ENCODE measurements around the gene ELOVL6.
A peak's percentile ranks its signal among the peaks of the same experiment; 100 is the strongest.
"Not testable (repeated sequence)": the region's sequence is repeated elsewhere in the genome, so short reads cannot be mapped to it uniquely, and the experiment has no call there.

Gene ELOVL6

DNA sequence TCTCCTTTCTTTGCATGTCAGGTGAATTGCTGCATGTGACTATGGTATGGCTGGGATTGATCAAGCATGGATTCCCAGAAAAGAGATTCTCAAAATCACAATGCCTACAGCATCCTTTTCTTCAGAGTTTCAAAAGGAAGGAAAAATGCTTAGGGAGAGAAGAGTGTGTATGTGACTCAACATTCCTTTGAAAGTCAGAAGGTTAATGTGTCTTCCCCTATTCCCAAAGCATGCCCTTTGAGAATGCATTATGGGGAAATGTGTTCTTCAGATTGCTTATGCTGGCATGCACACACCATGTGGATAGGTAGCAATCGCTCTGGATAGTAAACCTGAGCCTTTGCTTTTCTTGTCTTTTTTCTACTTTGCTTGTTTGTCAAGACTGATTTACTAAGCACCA lies 78.5 kb downstream of the ELOVL6 start:
- DNase-seq: no peak

DNA sequence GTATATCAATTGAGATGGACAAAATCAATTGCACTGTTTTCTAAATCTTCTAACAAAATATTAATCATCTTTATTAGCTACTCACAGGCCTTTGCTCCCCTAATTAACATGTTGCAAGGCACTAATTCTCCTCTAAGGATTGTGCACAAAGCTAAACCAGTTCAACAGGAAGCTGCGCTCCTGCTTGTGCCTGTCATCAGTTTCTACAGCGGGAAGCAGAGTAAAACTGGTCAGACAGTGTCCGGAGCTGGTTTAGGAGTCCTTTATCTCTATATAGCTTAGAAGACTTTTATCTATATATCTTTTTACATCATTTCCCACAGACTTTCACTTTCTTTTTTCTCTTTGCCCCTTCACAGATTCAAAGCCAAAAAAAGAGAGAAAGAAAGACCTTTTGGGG lies 79.1 kb downstream of the ELOVL6 start:
- DNase-seq: no peak

DNA sequence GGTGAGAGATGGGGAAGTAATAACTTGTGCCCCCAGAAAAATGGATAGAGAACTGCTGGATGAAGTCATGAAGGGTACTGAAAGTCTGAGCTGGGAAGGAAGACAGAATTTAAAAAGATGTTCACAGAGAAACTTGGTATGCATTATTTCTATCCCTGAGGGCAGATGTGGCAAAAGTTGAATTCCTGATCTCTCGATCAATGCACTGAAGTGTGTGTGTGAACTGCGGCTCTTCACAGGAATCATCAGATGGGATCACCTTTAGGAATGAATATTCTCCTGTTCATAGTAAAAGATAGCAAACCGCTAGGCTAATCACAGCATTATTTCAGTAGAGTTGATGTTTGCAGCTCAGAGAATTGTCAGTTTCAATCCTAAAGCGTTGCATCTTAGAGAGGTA lies 86.4 kb downstream of the ELOVL6 start:
- no peak for DNase-seq

DNA sequence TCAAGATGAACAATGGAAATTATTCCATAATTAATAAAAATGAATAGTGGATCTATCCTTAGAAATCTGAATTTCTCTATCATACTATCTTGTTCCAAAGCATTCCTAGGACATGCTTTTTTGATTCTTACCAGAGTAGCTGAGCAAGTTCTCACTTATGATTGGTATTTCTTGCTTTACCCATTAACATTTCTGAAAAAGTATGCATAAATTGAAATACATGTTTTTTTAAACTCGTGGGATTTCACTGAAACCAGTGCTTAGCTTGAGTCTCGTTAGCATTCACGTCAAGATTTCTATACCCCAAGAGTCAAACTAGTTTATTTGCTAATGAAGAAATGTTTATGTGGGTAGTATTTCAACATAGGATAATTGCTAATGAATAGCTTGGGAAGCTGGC lies 89.0 kb downstream of the ELOVL6 start:
- no peak for DNase-seq

DNA sequence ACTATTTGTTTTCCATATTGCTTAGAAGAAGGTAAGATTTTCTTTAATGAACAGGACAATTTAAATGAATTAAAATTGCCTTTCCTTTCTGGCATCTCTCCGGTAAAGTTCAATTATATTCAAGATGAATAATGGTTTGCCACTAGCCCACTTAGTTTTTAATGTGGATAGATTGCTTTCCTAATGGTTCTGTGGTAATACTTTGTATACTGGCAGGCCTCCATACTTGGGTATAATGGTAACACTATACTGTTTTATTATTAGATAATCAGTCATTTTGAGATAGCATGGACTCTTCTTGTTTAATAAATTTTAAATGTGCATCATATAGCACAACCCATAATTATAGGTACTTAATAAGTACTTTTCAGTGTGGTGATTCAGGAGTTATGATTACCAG lies 89.5 kb downstream of the ELOVL6 start:
- DNase-seq: no peak

DNA sequence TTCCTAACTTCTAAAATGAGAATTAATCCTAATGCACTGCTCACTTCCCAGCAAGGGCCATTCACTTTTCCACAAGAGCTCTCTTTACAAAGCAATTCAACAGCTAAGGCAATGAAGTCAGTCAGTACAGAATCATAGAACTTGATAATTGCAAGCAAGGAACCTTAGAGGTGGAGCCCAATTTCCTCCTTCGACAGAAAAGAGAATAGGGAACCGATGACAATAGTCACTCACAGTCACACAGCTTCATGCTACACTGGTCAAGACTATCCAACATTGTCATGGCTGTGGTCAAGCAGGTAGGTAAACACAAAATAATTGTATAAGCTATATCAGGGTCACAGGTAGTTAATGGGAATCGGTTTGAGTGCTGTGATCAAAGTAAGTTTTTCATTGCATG lies 90.0 kb downstream of the ELOVL6 start:
- DNase-seq: no peak

DNA sequence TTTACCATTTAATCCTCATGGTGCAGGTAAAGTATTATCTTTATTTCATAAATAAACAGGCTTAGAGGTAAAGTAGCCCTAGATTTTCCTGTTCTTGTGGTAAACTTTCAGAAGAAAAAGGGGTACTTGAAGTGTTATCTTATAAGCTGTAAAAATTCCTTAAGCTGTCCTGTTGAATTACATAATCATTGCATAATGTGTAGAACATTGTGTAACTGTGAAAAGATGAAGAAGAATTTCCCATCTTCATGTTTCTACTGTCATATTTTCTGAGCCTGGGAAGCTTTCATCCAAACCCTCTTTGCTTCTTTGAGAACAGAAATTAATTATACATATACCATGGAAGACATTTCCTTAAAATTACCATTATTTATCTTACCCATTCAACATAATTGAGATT lies 90.5 kb downstream of the ELOVL6 start:
- DNase-seq: no peak

DNA sequence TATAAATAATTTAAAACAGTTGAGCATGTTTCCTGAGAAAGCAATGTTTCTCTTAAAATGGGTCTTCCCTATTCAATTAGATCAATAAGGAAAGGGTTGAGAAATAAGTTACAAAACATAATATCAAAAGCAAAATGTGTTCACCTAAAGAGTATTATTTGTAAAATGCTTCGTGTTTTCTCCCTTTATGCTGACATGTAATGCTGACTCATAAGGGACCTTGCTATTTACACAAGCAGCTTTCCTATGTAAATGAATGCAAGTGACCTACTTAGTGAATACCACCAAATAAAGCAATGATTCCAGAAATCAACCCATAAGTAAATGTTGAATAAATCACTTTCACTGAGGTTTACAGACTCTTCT lies 91.5 kb downstream of the ELOVL6 start:
- DNase-seq: no peak

DNA sequence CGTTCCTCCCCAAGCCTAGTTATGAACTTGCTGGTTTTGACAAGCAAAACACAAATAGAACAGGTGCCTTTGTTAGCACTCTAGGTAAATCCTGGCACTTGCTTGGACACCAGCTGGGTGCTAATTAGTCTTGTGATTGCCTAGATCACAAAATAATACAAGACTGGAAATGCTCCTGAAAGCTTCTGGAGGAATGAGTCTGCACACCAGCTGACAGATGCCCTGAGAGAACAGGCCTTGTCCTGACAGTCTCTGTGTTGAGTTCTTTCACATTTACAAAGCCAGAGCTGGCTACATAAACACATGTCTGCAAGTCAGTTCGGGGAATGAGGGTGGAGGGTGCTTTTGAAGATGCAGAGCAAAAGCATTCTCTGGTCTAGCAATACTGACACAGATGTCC lies 93.8 kb downstream of the ELOVL6 start:
- DNase-seq: no peak

DNA sequence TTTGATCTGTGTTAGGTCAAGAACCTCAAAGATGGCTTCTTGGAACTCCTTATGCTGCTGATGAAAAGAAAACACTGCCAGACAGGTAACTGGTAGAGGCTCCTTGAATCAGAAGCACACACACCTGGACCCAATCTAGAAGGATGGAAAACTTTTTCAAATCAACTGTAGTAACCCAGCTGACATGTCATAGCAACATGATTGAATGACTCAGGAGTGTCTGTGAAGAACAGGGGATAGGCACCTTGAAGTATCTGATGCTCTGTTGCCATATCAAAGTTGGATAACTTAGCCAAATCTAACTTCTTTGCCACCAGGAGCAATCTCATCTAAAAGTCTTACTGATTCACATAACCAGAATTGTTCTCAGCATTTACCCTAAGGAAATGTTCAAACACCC lies 98.8 kb downstream of the ELOVL6 start:
- no peak for DNase-seq

DNA sequence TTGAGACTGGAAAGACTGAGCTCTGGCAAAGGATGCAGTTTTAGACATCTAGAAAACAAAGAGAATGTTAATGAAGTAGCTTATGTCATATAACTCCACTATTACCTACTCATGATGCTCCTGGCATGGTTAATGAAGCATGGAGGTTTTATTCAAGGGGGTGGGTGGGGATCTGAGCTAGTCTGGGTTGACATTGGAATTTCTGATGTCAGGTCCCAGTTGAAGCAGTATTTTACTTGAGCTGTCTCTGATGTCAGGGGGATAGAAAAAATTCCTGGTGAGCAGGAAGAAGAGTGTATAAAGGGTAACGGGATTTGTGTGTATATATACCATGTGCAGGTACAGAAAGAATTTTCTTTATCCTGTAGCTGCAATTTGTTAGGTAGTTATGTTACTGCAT lies 102.0 kb downstream of the ELOVL6 start:
- DNase-seq: no peak

DNA sequence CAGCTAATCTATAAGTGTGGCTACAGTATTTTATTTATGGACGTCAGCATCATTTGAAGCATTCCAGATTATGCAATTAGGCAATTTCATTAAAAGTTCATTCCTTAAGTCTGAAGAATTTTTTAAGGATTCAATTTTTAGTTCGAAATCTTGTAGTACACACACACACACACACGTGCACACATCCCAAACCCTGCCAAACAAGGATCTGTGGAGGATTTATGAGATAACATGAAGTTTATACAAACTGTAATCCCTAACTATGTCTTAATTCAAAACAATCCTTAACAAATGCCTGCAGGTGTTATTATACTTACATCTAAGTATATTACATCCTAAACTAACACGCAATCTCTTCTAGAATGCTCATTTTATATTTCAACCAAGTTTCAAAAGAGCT lies 105.8 kb downstream of the ELOVL6 start:
- DNase-seq: no peak

DNA sequence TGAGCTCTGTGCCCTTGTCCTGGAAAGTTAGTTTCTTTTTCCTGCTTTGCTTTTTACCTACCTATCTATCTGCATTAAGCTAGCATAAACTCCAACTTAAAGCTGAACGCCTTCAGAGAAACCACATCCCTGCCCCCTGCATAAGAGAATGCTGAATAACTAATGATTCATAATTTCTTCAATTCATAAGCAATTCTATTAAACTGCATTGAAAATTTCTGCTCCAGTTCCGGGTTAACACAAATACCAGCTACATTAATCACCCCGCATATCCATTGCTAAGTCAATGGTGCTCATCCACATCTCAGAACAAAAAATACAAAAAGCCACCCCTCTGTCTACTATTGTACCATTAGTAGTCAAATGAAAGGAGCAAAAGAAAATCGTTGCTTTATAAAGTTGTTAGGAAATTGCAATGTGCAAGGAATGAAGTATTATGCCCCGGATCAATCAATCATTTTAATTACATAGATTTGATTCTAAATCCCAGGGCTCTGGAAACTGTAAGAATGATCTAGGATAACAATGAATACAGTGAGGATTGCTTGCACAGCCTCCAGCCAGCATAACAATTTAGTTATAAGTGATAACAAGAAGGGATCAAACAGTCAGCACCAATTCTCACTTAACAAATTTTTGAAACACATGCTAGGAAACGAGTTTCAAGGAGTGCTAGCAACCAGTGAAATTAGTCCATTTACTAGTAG lies 106.8 kb downstream of the ELOVL6 start:
- DNase-seq: no peak

DNA sequence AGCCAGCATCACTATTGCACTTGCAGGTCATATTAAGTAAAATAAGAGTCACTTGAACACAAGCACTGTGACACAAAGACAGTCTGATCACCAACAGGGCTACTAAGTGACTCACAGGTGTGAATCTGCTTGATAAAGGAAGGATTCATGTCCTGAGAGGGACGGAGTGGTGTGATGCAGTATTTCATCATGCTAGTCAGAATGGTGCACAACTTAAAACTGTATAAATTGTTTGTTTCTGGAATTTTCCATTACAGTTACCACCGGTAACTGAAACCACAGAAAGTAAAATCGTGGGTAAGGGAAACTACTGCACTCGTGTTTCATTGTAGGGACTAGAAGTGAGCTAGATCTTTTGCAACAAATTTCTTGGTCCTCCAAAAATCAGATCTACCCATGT lies 109.7 kb downstream of the ELOVL6 start:
- DNase-seq: peak; percentile 19

DNA sequence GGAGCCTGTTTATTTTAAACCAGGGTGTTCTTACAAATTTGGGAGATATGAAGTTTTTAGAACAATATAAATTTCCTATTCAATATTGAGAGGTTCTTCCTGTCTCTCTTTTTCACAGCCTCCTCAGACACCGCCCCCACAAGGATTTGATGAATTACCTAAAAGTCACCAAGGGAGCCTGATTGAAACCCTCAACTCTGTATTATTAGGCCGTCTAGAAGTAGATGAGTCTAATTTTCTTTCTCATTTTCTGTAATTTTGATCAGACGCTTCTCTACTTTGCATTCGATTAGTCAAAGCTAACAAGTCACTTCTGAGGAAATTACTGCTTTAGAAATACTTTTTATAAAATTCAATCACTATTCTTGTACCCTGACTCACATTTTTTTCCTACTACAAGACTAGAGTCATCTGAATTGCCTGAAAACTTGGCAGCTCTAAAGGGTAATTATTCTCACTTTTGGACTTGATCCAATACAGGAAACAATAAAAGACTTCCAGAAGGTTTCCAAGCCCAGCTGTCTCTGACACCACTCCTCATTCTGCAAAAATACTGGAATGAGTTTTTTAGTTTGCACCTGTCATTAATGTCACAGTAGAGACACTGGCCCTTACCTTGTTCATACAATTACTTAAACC lies 111.2 kb downstream of the ELOVL6 start:
- no peak for DNase-seq

DNA sequence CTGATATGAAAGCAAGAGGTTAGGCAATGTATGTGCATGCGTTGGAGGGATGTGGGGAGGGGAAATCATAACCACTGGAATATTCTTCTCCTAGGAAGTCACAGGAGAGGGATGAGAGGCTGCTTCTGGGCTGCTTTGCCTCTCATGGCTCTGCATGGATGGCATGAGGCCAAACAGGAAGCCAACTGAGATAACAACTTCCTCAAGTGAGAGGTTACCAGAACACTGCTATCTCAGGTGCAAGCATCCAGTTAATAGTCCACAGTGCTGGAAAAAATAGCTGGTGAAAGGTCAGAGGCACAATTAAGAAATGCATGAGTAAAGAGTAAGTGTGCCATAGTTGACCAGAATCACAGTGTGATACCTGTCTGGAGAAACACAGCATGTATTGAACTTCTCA lies 113.3 kb downstream of the ELOVL6 start:
- no peak for DNase-seq

DNA sequence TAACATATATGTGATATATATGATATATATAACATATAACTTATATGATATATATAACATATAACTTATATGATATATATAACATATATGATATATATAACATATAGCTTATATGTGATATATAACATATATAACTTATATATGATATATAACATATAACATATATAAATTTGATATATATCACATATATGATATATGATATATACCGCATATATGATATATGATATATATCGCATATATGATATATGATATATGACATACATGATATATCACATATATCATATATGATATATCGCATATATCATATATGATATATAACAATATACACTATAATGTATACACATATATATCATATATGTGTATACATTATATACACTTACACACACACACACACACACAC lies 114.3 kb downstream of the ELOVL6 start:
- DNase-seq: no peak

DNA sequence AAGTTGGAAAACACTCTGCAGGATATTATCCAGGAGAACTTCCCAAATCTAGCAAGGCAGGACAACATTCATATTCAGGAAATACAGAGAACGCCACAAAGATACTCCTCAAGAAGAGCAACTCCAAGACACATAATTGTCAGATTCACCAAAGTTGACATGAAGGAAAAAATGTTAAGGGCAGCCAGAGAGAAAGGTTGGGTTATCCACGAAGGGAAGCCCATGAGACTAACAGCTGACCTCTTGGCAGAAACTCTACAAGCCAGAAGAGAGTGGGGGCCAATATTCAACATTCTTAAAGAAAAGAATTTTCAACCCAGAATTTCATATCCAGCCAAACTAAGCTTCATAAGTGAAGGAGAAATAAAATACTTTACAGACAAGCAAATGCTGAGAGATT lies 120.3 kb downstream of the ELOVL6 start:
- not testable (repeated sequence) for DNase-seq

DNA sequence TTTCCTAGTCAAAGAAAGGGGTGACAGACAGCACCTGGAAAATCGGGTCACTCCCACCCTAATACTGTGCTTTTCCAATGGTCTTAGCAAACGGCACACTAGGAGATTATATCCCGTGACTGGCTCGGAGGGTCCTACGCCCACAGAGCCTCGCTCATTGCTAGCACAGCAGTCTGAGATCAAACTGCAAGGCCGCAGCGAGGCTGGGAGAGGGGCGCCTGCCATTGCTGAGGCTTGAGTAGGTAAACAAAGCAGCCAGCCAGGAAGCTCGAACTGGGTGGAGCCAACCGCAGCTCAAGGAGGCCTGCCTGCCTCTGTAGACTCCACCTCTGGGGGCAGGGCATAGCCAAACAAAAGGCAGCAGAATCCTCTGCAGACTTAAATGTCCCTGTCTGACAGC lies 121.6 kb downstream of the ELOVL6 start:
- not testable (repeated sequence) for DNase-seq

DNA sequence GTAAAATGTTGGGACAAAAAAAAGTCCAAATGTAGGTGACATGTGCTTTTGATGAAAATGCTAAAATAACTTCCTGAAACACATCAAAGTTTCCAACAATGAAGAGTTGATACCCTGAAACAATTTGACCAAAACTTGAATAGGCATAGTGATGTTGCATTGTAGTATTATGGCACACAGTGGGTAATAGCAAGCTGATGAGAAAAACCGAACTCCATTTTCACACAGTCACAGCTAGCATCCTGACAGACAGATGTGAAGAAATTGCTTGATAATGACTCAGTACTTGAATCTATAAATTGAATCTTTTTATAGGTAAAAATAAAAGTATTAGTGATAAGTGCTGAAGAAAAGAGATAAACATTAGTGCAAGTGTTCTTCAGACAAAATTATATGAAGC lies 122.5 kb downstream of the ELOVL6 start:
- no peak for DNase-seq

DNA sequence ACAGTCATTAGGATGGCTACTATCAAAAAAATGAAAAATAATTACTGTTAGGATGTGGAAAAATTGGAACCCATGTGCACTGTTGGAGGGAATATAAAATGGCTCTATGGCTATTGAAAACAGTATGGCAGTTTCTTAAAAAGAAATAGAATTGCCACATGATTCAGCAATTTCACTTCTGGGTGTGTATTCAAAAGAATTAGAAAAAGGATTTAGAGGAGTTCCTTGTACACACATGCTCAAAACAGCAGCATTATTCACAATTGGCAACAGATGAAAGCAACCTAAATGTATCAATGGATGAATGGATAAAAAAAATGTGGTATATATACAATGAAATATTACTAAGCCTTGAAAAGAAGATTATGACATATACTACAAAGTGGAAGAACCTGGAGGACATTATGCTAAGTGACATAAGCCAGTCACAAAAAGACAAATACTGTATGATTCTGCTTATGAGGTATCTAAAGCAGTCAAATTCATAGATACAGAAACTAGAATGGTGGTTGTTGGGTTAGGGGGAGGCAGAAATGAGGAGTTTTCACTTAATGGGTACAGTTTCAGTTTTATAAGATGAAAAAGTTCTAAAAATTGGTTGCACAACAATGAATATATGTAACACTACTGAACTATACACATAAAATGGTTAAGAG lies 123.2 kb downstream of the ELOVL6 start:
- no peak for DNase-seq

DNA sequence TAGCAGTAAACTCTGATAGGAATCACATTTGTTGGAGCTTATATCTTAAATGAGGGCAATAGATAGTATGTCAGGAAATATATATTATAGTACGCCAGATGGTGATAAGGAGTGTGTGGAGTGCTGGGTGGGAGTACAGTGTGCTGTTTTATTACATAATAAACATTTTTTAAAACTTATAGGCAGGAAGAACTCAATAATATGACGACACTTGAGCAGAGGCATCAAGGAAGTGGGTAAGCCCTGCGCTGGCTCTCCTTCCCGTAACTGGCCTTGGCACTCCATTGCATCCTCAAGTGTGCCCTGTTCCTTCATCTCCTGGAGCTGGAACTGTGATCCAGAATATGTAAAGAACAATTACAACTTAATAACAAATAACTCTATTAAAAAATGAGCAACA lies 123.8 kb downstream of the ELOVL6 start:
- no peak for DNase-seq

DNA sequence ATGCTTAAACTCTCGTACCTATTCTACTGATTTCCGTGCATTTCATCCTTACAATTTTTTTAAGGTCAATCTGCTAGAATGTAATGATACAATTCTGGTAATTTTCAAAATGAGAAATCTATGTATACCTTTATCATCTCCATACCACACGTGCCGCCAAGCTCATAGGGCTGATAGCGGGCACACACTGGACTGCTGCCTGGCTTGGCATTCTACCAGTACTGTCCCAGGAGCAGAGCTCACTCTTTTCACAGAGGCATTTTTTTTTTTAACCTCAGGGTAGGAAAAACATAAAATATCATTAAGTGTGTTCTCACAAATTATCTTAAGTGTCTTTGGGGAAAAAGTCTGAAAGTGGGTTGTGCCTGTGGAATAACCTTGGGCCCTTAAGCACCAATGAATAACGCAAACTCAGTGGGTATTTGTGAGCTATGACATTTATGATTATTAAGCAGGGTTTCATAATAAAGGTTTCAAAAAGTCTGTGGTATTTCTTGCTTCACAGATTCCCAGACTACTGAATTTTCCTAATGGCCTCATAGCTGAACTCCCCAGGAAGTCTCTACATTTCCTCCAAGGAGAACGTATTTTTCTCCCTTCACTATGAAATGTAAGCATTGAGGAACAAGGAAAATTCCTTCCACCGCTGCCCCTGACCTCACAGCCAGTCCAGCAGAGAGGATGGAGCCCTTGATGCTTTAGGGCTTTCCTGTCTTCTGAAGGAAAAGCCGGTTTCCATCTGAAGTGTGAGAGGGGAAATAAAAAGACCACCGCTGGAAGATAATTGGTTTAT lies 125.2 kb downstream of the ELOVL6 start:
- no peak for DNase-seq

DNA sequence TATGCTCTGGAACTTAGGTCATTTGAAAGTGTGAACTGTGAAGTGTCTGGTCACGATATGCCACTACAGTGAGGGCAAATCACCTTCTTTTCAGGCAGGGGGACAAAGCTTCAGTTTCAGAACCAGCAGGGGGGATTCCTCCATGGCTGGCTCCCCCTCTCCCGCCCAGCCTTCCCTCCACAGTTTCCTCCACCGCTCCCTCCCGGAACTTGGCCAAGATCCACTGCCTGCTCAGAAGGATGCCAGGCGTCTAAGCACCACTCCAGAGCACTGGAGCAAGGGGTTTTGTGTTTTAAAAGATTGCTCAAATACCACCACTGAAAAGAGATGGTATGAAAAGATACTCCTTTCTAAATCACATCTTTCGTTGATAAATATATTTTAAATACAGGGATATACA lies 126.9 kb downstream of the ELOVL6 start:
- DNase-seq: no peak
